Aorta (tissue), 5 donors: ENCODE data around the gene ZNF277. TPM values are rescaled to one million over a fixed set of nuclear protein-coding genes. Genes with fewer than 3 reads are reported as not detected.

Source experiments
- ATAC-seq: fragments of 200-7000 bp; cut with Tn5 transposase; one replicate; pipeline ENCODE4 v1.9.1; 2022; ENCODE audit warnings: moderate library complexity; ENCODE audit not compliant: low FRiP score
- DNase-seq, 2 donors: peaks; one replicate each; pipeline ENCODE4 v3.0.0-alpha.2; 2020
- H3K27ac ChIP-seq, 2 donors: one replicate each; pipeline ENCODE4 v1.5.1; 2013; ENCODE audit warnings: low read length in 2 of 2, mild to moderate bottlenecking in 2 of 2, moderate library complexity in 2 of 2, control low read depth in 1 of 2, inconsistent platforms in 1 of 2, low read depth in 1 of 2
- H3K27me3 ChIP-seq, 2 donors: one replicate each; pipeline ENCODE4 v1.6.1; 2013; ENCODE audit warnings: control low read depth in 1 of 2, low read length in 1 of 2, mild to moderate bottlenecking in 1 of 2, moderate library complexity in 1 of 2; ENCODE audit not compliant: insufficient read depth in 2 of 2, control insufficient read depth in 1 of 2
- H3K36me3 ChIP-seq, 2 donors: one replicate each; pipeline ENCODE4 v1.6.1; 2013; ENCODE audit warnings: control low read depth in 1 of 2, low read length in 1 of 2, mild to moderate bottlenecking in 1 of 2; ENCODE audit not compliant: insufficient read depth in 2 of 2, control insufficient read depth in 1 of 2
- H3K4me1 ChIP-seq, 2 donors: one replicate each; pipeline ENCODE4 v1.6.1; 2013; ENCODE audit warnings: low read length in 2 of 2, control low read depth in 1 of 2, mild to moderate bottlenecking in 1 of 2, moderate library complexity in 1 of 2; ENCODE audit not compliant: insufficient read depth in 2 of 2, control insufficient read depth in 1 of 2
- H3K4me3 ChIP-seq, 2 donors: one replicate each; pipeline ENCODE4 v1.5.1; 2013; ENCODE audit warnings: low read length in 2 of 2, control low read depth in 1 of 2, mild to moderate bottlenecking in 1 of 2
- H3K9me3 ChIP-seq: one replicate; pipeline ENCODE4 v1.6.1; 2013; ENCODE audit warnings: mild to moderate bottlenecking, low read length; ENCODE audit not compliant: control insufficient read depth
- WGBS, 2 donors: extraction: QIAGEN DNeasy Blood & Tissue Kit; methylation state at CpG; one replicate each; pipeline ENCODE4 v1.1.7; 2013; 5-methylcytosine and 5-hydroxymethylcytosine counted together
- intact Hi-C, 2 donors: fragments of 100-400 bp; cut with DNase I; formaldehyde crosslinking; loops; one replicate each; pipeline versions ENCODE4 v1.14.2 to v1.15.0; 2022
- polyA plus RNA-seq, 2 donors: library from polyadenylated mRNA; stranded (reverse); fragments of 200-250 nt; gene quantifications; one replicate each; pipeline ENCODE4 v1.2.3, GENCODE V29; 2013
- total RNA-seq, 2 donors: library from RNA; stranded (reverse); fragmentation: NEBNext Ultra II Directional; extraction: Animal tissue kit (Norgen Biotek cat#: 25700); gene quantifications; one replicate each; pipeline ENCODE4 v1.2.1, GENCODE V29; 2021
- donor health status: healthy with polysubstance abuse.
- donor health status: Bipolar disorder and iron deficiency.
- donor health status: DM: no; HTN: no; CAD: no.
- donor health status: DM: no; HTN: no; CAD: no.
- donor health status: DM: yes; HTN: yes; CAD: no.

ZNF277 gene
- total and polyA plus RNA-seq, 4 donors, result 17.8 to 41.6 (median 21.0) TPM

DNA sequence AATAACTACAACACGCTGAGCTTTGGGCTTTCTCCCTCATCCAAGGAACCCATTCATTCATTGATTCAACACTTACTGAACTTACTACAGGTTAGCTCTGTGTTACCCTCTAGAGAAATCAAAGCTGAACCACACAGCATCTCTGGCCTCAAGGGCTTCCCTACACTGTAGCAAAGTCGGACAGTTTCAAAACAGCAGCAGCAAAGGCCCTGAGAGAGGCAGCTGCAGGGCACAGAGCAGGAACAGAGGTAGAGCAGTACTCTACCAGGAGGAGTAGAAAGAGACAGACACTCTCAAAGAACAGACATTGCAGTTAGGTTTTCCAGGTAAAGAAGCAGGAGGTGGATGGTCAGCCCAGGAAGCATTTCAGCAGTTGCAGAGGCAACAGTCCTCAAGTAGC lies 16.4 kb upstream of the ZNF277 start:
- DNase-seq, result no peak
- H3K27ac ChIP-seq, result no peak overlapping the region
- no peak for ATAC-seq
- 92 to 93% methylated on average over 2 of the region's 2 CpGs for WGBS, 2 donors
- intact Hi-C loops, result no loop called here
- H3K36me3 ChIP-seq, result no peaks in the 10 kb centered on the region
- no peaks in the 10 kb centered on the region for H3K9me3 ChIP-seq
- no peaks in the 10 kb centered on the region for H3K27me3 ChIP-seq
- H3K4me1 ChIP-seq, result peaks cover 0 to 2% of the 10 kb centered on the region in 2 donors
- no peak overlapping the region for H3K4me3 ChIP-seq

DNA sequence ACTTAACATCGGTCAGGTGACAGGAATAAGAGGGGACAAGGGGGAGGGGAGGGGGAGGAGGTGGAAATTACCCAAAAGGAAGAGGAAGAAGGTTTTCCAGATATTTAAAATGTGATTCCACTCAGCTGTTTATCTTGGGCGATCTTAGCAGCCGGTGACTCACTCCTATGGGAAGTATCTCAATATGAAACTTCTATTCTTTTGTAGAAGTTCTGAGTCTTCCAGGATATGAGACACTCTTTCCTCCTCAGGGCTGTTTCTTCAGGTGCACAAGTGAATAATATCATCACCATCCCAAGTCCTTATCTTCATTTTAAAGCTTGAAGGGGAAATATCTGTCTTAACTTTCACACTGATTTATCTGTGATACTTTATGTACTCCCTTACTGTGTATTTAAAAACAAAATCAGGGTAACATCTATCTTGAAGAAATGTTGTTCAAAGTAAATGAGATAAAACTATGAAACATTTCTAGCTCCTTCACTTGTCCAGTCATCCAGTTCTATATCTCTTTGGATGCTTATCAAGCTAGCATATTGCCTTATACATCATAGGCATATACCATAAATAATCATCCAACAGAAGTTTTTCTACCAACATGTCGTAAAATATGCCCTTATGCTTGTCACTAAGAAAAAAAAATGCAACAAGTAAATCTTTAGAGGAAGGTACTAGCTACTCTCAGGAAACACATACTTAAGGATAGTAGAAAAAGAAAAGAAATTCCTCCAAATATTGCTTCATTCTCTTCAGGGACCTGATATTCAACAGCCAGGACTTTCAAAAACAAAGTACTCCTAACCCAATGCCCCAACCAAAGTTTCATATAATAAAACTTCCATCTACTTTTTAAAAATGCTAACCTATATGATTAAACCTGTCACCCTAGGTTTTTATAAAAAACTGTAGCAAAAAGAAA lies 14.0 kb upstream of the ZNF277 start:
- peak; percentile 49 for ATAC-seq
- no peaks in the 10 kb centered on the region for H3K27me3 ChIP-seq
- H3K9me3 ChIP-seq, result no peaks in the 10 kb centered on the region
- no peak overlapping the region for H3K27ac ChIP-seq
- H3K4me3 ChIP-seq, result no peak overlapping the region
- intact Hi-C loops, result no loop called here
- no peak for DNase-seq
- H3K4me1 ChIP-seq, result peaks cover 0 to 2% of the 10 kb centered on the region in 2 donors
- no peaks in the 10 kb centered on the region for H3K36me3 ChIP-seq
- 49 to 52% methylated on average over 4 of the region's 4 CpGs for WGBS, 2 donors

DNA sequence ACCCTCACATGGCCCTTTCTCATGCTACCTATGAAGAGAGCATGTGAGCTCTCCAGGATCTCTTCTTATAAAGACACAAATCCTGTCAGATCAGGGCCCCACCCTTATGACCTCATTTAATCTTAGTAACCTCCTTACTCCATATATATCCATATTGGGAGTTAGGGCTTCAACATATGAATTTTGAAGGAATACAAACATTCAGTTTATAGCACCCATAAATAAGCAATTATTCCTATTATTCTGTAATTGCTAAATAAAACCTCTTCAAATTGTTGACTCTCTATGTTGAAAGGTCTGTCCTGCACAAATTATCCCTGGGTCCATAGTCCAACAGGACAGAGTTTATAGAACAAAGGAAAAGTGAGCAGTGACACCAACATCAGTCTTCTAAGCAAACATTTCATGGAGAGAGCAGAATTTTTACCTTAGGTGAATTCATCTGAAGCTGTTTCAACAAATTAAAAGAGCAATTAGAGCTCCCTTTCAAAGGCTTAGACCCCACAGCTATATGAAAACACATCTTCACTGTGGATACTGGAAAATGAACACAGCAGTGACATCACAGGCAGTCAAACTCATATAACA lies 12.5 kb upstream of the ZNF277 start:
- peaks cover 0 to 2% of the 10 kb centered on the region in 2 donors for H3K4me1 ChIP-seq
- H3K4me3 ChIP-seq, result no peak overlapping the region
- ATAC-seq (no peak), DNase-seq (no peak)
- H3K9me3 ChIP-seq, result no peaks in the 10 kb centered on the region
- H3K27ac ChIP-seq, result no peak overlapping the region
- no peaks in the 10 kb centered on the region for H3K27me3 ChIP-seq
- intact Hi-C loops, result no loop called here
- no peaks in the 10 kb centered on the region for H3K36me3 ChIP-seq

DNA sequence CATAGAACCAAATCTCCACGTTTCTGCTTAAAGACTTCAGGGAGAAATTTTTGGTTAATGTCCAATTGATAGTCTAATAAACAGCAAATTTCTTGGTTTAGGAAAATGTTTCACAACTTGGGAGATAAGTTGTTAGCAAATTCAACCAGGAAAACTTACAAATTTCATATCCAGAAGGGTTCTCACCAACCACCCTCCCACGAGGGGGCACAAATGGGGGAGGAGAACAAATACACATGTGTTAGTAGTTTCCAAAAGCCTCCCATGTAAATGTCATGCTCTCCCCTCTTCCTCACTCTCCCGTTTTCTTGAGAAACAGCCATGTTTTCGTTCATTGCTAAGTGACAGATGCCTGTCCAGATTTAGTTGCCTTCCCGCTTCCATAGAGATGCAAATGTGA lies 10.8 kb upstream of the ZNF277 start:
- no peak overlapping the region for H3K4me3 ChIP-seq
- H3K27me3 ChIP-seq, result no peaks in the 10 kb centered on the region
- ATAC-seq, result no peak
- intact Hi-C loops, result no loop called here
- DNase-seq, result no peak
- WGBS, 2 donors, result 71 to 77% methylated on average over 5 of the region's 5 CpGs
- no peaks in the 10 kb centered on the region for H3K9me3 ChIP-seq
- no peaks in the 10 kb centered on the region for H3K36me3 ChIP-seq
- H3K4me1 ChIP-seq, result peaks cover 0 to 2% of the 10 kb centered on the region in 2 donors
- H3K27ac ChIP-seq, result no peak overlapping the region

DNA sequence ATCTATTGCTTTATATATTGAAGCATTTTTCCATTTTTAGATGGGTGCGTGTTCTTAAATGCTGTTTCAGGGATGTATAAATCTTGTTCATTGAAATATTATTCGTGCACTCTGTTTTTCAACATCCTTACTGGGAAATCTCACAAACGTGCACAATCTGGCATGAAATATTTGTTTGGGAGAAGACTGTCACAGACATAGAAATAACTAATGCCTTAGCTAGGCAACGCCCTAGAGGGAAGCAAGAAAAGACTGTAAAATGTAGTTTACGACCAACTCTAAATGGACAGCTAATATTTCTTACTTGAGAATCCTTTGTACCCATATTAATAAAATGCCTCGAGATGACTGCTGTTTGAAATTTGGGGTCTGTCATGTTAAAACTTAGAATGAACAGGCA lies 9.2 kb upstream of the ZNF277 start:
- no peaks in the 10 kb centered on the region for H3K9me3 ChIP-seq
- no peak overlapping the region for H3K4me3 ChIP-seq
- no peaks in the 10 kb centered on the region for H3K36me3 ChIP-seq
- ATAC-seq (no peak), DNase-seq (no peak)
- no peak overlapping the region for H3K27ac ChIP-seq
- intact Hi-C loops, result no loop called here
- H3K27me3 ChIP-seq, result no peaks in the 10 kb centered on the region
- peaks cover 0 to under 1% of the 10 kb centered on the region in 2 donors for H3K4me1 ChIP-seq
- WGBS, 2 donors, result 86 to 87% methylated on average over 6 of the region's 6 CpGs

DNA sequence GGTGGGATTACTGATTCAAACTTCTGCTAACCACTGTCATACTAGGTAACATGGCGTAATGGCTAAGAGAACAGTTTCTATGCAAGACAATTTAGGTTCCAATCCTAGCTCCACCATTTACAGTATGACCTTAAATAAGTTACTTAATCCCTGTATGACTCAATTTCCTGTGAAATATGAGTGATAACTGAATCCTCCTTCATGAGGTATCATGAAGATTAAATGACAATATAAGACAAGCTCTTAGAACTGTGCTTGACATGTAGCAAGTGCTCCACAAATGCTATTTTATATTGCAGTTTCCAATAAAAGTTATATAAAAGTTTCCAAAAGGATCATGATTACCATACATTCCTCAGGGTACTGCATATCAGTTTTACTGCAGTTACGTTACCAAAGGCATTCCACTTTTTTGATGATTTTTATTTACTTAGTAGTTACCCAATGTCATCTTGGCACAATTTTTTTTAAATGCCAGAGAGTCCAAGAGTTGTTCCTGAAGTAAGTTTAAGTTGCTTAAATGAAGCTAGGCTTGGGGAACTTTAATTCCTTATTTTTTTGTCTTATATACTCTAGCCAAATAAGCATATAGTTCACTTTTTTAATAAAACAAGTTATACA lies 7.3 kb upstream of the ZNF277 start:
- intact Hi-C loops, result no loop called here
- Histone ChIP-seq H3K4me3 (no peak overlapping the region), H3K27ac (no peak overlapping the region), H3K9me3 (no peaks in the 10 kb centered on the region), H3K27me3 (no peaks in the 10 kb centered on the region), H3K36me3 (no peaks in the 10 kb centered on the region), H3K4me1 (no peaks in the 10 kb centered on the region)
- ATAC-seq (no peak), DNase-seq (no peak)
- 62 to 63% methylated on average over 2 of the region's 2 CpGs for WGBS, 2 donors

DNA sequence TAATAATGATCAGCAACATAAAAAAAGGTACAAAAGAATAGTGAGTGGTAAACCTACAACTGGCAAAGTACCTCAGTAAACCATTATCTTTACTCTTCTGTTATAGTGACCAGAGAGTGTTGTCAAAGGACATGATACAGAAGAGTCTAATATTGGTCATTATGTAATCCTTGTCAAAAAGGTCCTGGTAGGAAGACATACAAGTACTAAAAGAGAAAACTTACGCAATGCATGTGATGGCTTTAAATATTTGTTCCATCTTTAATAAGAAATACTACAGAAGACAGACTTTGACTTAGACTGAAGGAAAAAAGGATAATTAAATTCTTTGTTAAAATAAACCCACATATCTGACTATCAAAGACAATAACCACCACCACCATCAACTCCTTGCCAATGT lies 6.8 kb upstream of the ZNF277 start:
- H3K27ac ChIP-seq, result no peak overlapping the region
- no peaks in the 10 kb centered on the region for H3K27me3 ChIP-seq
- H3K9me3 ChIP-seq, result no peaks in the 10 kb centered on the region
- no peak for ATAC-seq
- no peaks in the 10 kb centered on the region for H3K4me1 ChIP-seq
- 99 to 100% methylated on average over 1 of the region's 1 CpG for WGBS, 2 donors
- no peak overlapping the region for H3K4me3 ChIP-seq
- H3K36me3 ChIP-seq, result no peaks in the 10 kb centered on the region
- intact Hi-C loops, result loop anchor here (5.0 to 10.0 kb wide), 3 partner anchors 215 to 435 kb away; no protein-coding TSS in a partner anchor
- DNase-seq, result no peak

DNA sequence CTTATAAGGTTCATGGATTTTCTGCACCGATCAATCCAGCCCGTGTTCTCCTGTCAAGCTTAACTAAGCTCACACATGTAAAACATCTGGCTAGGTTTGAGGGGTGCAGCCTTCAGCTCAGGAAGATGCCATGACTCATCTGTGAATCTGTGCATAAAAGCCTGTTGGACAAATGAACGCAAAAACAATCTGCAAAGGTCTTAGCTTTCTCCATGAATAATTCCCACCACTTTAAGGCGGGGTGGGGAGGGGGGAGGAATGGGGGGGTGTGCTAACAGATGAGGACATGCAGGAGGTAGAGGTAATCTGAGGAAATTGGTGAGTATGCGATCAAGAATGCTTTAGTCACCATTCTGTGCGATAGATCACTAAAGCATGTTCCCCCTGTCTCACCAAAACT lies 5.1 kb upstream of the ZNF277 start:
- Histone ChIP-seq H3K36me3 (no peaks in the 10 kb centered on the region), H3K9me3 (no peaks in the 10 kb centered on the region), H3K4me1 (no peaks in the 10 kb centered on the region), H3K27me3 (no peaks in the 10 kb centered on the region), H3K27ac (no peak overlapping the region), H3K4me3 (no peak overlapping the region)
- DNase-seq, result no peak
- no peak for ATAC-seq
- 88 to 95% methylated on average over 6 of the region's 6 CpGs for WGBS, 2 donors
- intact Hi-C loops, result loop anchor here (5.0 to 10.0 kb wide), 3 partner anchors 217 to 437 kb away; no protein-coding TSS in a partner anchor
